Thymus (tissue), 11 donors: ENCODE results near the gene ITPRID2. TPM values are rescaled to one million over a fixed set of nuclear protein-coding genes. Genes with fewer than 3 reads are reported as not detected.
A peak's percentile ranks its signal among the peaks of the same experiment; 100 is the strongest.
"Not testable (repeated sequence)": the region's sequence is repeated elsewhere in the genome, so short reads cannot be mapped to it uniquely, and the experiment has no call there.

Source experiments
- DNase-seq, 9 donors: peaks; one replicate each; pipeline ENCODE4 v3.0.0-alpha.2; 2013; ENCODE audit warnings: low spot score in 9 of 9, low read depth in 6 of 9, missing footprints in 1 of 9
- H3K27ac ChIP-seq, 2 donors: one replicate each; pipeline ENCODE4 v1.5.1; 2013; ENCODE audit warnings: control low read depth in 1 of 2, low read depth in 1 of 2, low read length in 1 of 2, mild to moderate bottlenecking in 1 of 2, moderate library complexity in 1 of 2
- H3K27me3 ChIP-seq, 2 donors: one replicate each; pipeline ENCODE4 v1.5.1; 2013; ENCODE audit warnings: low read length in 1 of 2; ENCODE audit not compliant: control insufficient read depth in 2 of 2, insufficient read depth in 1 of 2
- H3K36me3 ChIP-seq, 2 donors: one replicate each; pipeline ENCODE4 v1.5.1; 2013; ENCODE audit warnings: low read length in 1 of 2, mild to moderate bottlenecking in 1 of 2, moderate library complexity in 1 of 2; ENCODE audit not compliant: control insufficient read depth in 2 of 2, insufficient read depth in 2 of 2
- H3K4me1 ChIP-seq, 2 donors: one replicate each; pipeline ENCODE4 v1.5.1; 2013; ENCODE audit warnings: low read length in 2 of 2; ENCODE audit not compliant: control insufficient read depth in 2 of 2, insufficient read depth in 2 of 2
- H3K4me3 ChIP-seq, 2 donors: one replicate each; pipeline ENCODE4 v1.5.1; 2013; ENCODE audit warnings: low read length in 2 of 2, control low read depth in 1 of 2, mild to moderate bottlenecking in 1 of 2
- H3K9me3 ChIP-seq, 2 donors: one replicate each; pipeline ENCODE4 v1.5.1; 2013; ENCODE audit warnings: low read length in 1 of 2, mild to moderate bottlenecking in 1 of 2; ENCODE audit not compliant: control insufficient read depth in 2 of 2, insufficient read depth in 1 of 2
- WGBS: extraction: QIAGEN DNeasy Blood & Tissue Kit; methylation state at CpG from one replicate; pipeline ENCODE4 v1.1.7; 2013; 5-methylcytosine and 5-hydroxymethylcytosine counted together
- polyA plus RNA-seq: library from polyadenylated mRNA; stranded (reverse); fragments of 200-250 nt; gene quantifications from one replicate; pipeline ENCODE4 v1.2.3, GENCODE V29; 2013
- total RNA-seq: library from RNA; stranded (reverse); fragments of 120-200 nt; gene quantifications from one replicate; pipeline ENCODE4 v1.2.4, GENCODE V29; 2013
- donor health status: healthy.

Gene ITPRID2
- total and polyA plus RNA-seq, 2 donors, result 57.0 to 60.2 TPM

GRCh38 chr2:181947273-181947672, 55.7 kb downstream of the ITPRID2 start:
- DNase-seq, result no peak

DNA sequence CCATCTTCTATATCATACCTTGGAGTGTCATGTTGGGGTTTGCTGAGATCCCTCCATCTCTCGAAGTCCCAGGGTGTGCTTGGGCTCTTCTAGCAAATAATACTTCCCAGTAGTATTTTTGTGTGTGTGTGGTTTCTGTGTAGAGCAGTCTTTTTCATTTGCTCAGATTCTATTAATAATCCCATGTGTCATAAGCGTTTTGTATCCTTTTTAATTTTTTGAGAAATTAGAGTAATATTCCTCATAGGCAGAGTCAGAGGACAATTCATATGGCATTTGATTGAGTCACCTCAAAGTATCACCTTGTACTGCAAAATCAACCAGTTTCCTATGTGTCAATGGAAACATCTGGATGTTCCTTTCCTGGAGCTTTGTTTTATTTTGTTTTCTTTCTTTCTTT, 56.7 kb downstream of the ITPRID2 start:
- Histone ChIP-seq H3K4me1 (peaks cover 8 to 15% of the 10 kb centered on the region in 2 donors), H3K9me3 (no peaks in the 10 kb centered on the region), H3K27me3 (no peaks in the 10 kb centered on the region), H3K36me3 (no peaks in the 10 kb centered on the region), H3K4me3 (no peak overlapping the region), H3K27ac (no peak overlapping the region)
- WGBS, result 96% methylated on average over 2 of the region's 2 CpGs
- no peak for DNase-seq

More at GRCh38 chr2:181947273-181947672, 55.7 kb downstream of the ITPRID2 start:
- peaks cover 4 to 7% of the 10 kb centered on the region in 2 donors for H3K4me1 ChIP-seq
- no peaks in the 10 kb centered on the region for H3K9me3 ChIP-seq
- H3K27ac ChIP-seq, result no peak overlapping the region
- H3K36me3 ChIP-seq, result no peaks in the 10 kb centered on the region
- H3K4me3 ChIP-seq, result no peak overlapping the region
- no peaks in the 10 kb centered on the region for H3K27me3 ChIP-seq

DNA sequence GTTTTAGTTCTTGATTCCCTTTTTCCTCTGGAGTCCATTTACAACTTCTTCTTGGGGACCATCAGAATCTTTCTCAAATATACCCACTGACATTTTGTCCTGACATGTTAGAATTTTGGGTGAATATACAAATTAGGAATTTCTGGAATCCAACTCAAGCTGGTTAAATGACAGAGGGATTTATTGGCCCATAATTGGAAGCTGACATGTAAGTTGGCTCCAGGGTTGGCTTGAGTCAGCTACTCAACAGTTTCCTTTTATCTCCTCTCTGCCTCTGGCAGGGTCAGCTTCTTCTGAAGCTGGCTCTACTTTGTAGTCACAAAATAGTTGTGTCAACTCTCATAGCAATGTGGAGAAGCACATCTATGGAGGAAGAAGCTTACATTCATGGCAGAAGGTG, 57.5 kb downstream of the ITPRID2 start:
- Histone ChIP-seq H3K36me3 (no peaks in the 10 kb centered on the region), H3K27me3 (no peaks in the 10 kb centered on the region), H3K9me3 (no peaks in the 10 kb centered on the region), H3K27ac (no peak overlapping the region), H3K4me1 (peaks cover 8 to 20% of the 10 kb centered on the region in 2 donors), H3K4me3 (no peak overlapping the region)
- DNase-seq, result no peak

DNA sequence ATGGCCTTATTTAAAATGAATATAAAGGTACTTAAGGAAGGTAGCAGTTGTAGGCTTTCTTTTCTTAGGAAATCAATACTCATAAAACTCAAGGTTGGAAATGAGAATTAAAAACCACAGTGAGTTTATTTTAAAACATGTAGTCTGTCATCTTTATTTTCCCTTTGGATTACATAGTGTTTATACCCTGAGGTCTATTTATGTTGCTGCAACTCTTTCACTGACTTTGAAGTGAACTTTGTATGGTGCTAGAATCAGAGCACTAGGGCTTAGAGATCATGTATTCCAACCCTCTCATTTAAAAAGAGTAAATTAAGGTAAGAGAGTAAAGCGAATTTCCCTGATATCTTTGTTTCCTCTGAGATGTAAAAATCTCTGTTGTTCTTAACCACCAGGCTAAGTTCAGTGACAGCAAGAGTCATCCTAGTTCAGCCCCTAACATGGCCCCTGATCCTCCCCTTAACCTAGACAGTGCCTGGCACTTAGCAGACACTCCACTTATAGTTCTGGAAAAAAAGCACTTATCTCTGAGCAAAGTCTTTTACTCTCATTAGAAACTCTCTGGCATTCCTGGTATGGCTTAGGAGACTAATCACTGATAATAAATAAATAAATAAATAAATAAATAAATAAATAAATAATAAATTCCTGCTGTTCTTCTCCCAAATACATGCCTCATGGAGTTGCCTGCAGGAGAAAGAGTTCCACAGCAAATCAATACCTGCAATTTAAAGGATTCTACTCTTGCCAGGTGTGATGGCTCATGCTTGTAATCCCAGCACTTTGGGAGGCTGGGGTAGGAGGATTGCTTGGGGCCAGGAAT, 61.1 kb downstream of the ITPRID2 start:
- 94% methylated on average over 1 of the region's 1 CpG for WGBS
- H3K27me3 ChIP-seq, result no peaks in the 10 kb centered on the region
- H3K4me3 ChIP-seq, result no peak overlapping the region
- no peaks in the 10 kb centered on the region for H3K9me3 ChIP-seq
- peak overlapping the region in 1 of 2 donors; percentile 95 for H3K27ac ChIP-seq
- DNase-seq, result peak in 1 of 9 donors; percentile 50
- peaks cover 6 to 17% of the 10 kb centered on the region in 2 donors for H3K4me1 ChIP-seq
- H3K36me3 ChIP-seq, result no peaks in the 10 kb centered on the region

DNA sequence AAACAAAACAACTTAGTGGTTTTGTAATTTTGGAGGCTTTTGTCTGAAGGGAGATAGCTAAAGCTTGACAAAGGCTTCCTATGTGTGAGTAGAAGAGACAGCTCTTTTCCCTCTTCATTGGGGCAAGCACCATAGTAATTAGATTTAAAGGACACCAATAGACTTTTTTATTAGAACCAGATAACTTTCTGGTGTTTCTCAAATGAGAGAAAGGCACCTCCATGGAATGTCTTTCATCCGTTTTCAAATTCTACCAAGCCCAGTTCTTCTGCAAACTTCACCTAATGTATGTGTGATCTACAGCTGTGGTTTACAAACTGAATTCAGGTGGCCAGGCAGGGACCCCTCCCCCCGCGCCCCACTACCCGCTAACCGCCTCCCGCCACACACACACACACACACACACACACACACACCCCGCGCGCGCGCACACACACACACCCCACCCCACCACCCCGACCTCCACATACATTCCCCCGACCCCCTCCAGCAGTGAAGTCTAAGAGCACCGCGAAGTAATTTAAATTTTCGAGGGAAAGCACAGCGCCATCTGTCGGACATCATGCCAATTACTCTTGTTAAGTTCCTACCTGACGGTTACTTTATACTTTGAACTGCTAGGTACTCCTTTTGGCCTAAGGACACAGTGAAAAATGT, 62.5 kb downstream of the ITPRID2 start:
- Histone ChIP-seq H3K4me3 (peak overlapping the region; percentile 50 to 57), H3K27me3 (no peaks in the 10 kb centered on the region), H3K36me3 (no peaks in the 10 kb centered on the region), H3K4me1 (peaks cover 6 to 17% of the 10 kb centered on the region in 2 donors), H3K27ac (peak overlapping the region; percentile 27 to 95), H3K9me3 (no peaks in the 10 kb centered on the region)
- peak; percentile 82 to 98 (median 96) for DNase-seq
- WGBS, result 3% methylated on average over 19 of the region's 19 CpGs

DNA sequence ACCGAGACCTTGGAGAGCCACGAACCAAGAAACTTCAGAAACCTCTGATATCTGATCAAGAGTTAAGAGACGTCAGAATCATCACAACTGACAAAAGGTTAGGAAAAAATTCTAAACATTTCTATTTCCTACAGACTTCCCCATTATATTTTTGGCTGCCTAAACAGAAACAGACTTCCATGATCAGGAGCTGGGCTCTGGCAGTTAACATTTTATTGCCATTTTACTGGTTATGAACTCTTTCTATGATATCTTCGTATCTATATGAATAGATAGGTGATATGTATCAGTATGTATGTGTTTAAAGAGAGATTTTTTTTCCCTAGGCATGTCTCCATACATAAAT, 63.0 kb downstream of the ITPRID2 start:
- H3K9me3 ChIP-seq, result no peaks in the 10 kb centered on the region
- H3K27me3 ChIP-seq, result no peaks in the 10 kb centered on the region
- H3K4me1 ChIP-seq, result peaks cover 6 to 17% of the 10 kb centered on the region in 2 donors
- no peaks in the 10 kb centered on the region for H3K36me3 ChIP-seq
- peak overlapping the region; percentile 22 to 95 for H3K27ac ChIP-seq
- H3K4me3 ChIP-seq, result peak overlapping the region; percentile 50 to 57
- DNase-seq, result no peak
- 22% methylated on average over 4 of the region's 4 CpGs for WGBS

DNA sequence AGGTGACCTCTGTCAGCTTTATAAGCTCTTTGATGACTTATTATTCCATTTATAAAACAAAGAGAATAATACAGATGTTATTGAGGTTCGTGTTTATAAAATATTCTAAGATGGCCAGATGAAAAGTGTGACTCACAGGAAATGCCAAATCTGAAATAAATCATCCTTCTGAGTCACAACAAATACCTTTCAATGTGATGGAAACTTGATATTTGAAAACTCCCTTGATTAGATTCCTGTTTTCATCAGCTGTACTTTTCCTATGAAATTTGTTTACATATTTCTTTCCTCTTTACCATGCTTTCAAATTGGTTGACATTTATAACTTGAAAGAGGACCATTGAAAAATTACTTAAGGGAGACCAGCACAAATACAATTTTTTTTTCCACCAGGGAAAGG, 63.5 kb downstream of the ITPRID2 start:
- no peaks in the 10 kb centered on the region for H3K9me3 ChIP-seq
- peak overlapping the region; percentile 50 to 57 for H3K4me3 ChIP-seq
- peaks cover 6 to 17% of the 10 kb centered on the region in 2 donors for H3K4me1 ChIP-seq
- WGBS, result 63% methylated on average over 1 of the region's 1 CpG
- H3K27ac ChIP-seq, result peak overlapping the region in 1 of 2 donors; percentile 95
- DNase-seq, result no peak
- no peaks in the 10 kb centered on the region for H3K27me3 ChIP-seq
- H3K36me3 ChIP-seq, result no peaks in the 10 kb centered on the region

GRCh38 chr2:181955866-181956265, 64.3 kb downstream of the ITPRID2 start:
- H3K4me1 ChIP-seq, result peaks cover 6 to 17% of the 10 kb centered on the region in 2 donors
- 94% methylated on average over 3 of the region's 3 CpGs for WGBS
- H3K27ac ChIP-seq, H3K36me3 ChIP-seq, H3K4me3 ChIP-seq, H3K27me3 ChIP-seq, DNase-seq, H3K9me3 ChIP-seq: not testable (repeated sequence)

- Histone ChIP-seq H3K27me3 (no peaks in the 10 kb centered on the region), H3K27ac (no peak overlapping the region), H3K4me1 (peaks cover 6 to 15% of the 10 kb centered on the region in 2 donors), H3K9me3 (peaks cover 0 to 3% of the 10 kb centered on the region in 2 donors), H3K4me3 (no peak overlapping the region), H3K36me3 (peaks cover 16 to 20% of the 10 kb centered on the region in 2 donors)
- WGBS, result 97% methylated on average over 4 of the region's 4 CpGs
- DNase-seq, result no peak
Observed at GRCh38 chr2:181957668-181958067, 66.1 kb downstream of the ITPRID2 start.
